ENCODE measurements around the gene DNAH6.

GRCh38 chr2:84545005-84545404 is 28.7 kb downstream of the DNAH6 start:
- no peak for TF ChIP-seq CTCF (IDR thresholded peaks at IDR 0.05)
- TF ChIP-seq POLR2A (IDR thresholded peaks at IDR 0.05): no peak

Measured in right lobe of liver (tissue), 4 donors.